SK-N-SH (cell line): ENCODE data around the gene MBLAC1.

Experiments used
- EP300 ChIP-seq, 2 experiments: IDR thresholded peaks; 2 replicates each; pipeline versions ENCODE4 v1.4.0 to v1.6.1; 2012; ENCODE audit warnings: borderline replicate concordance in 1 of 2, low read depth in 1 of 2, low read length in 1 of 2
- EZH2phosphoT487 ChIP-seq: fragments of 200-600 bp; sonication (generic); IDR thresholded peaks from 2 replicates; pipeline ENCODE4 v1.6.1; 2017; ENCODE audit warnings: low read depth, mixed run types, mild to moderate bottlenecking, antibody characterized with exemption, moderate library complexity, borderline replicate concordance
- FOSL2 ChIP-seq: IDR thresholded peaks from 2 replicates; pipeline ENCODE4 v1.4.0; 2012; ENCODE audit warnings: low read depth, mild to moderate bottlenecking, moderate library complexity, borderline replicate concordance
- GABPA ChIP-seq: IDR thresholded peaks from 2 replicates; pipeline ENCODE4 v1.4.0; 2012; ENCODE audit warnings: low read depth, mild to moderate bottlenecking
- GATA2 ChIP-seq: sonication (generic); formaldehyde crosslinking; IDR thresholded peaks from 2 replicates; pipeline ENCODE4 v1.5.0; 2020; ENCODE audit warnings: mild to moderate bottlenecking, missing genetic modification reagents
- POLR2AphosphoS5 ChIP-seq: IDR thresholded peaks from 2 replicates; pipeline ENCODE4 v1.6.1; 2012; ENCODE audit warnings: low read depth, low read length
- SIN3A ChIP-seq: IDR thresholded peaks from 2 replicates; pipeline ENCODE4 v1.6.1; 2012; ENCODE audit warnings: low read depth, mild to moderate bottlenecking, low read length, moderate library complexity, borderline replicate concordance
- TF ChIP-seq, protein P1 (sequence below): IDR thresholded peaks from 2 replicates; pipeline ENCODE4 v1.6.1; 2012; ENCODE audit warnings: mild to moderate bottlenecking, low read depth, low read length, moderate library complexity
- TF ChIP-seq, protein P2 (sequence below): IDR thresholded peaks from 2 replicates; pipeline ENCODE4; 2012

GRCh38 chr7:100095704-100096103 lies 31.1 kb upstream of the MBLAC1 start:
- TF ChIP-seq FOSL2 (no peak), EP300 (IDR thresholded peaks at IDR 0.05; ENCODE audit: borderline replicate concordance in 1 of 2, low read depth in 1 of 2, low read length in 1 of 2) (no peak), POLR2AphosphoS5 (no peak), GABPA (no peak), SIN3A (no peak), EZH2phosphoT487 (no peak), GATA2 (CRISPR knock-in tag) (no peak)
- TF ChIP-seq, protein P1, sequence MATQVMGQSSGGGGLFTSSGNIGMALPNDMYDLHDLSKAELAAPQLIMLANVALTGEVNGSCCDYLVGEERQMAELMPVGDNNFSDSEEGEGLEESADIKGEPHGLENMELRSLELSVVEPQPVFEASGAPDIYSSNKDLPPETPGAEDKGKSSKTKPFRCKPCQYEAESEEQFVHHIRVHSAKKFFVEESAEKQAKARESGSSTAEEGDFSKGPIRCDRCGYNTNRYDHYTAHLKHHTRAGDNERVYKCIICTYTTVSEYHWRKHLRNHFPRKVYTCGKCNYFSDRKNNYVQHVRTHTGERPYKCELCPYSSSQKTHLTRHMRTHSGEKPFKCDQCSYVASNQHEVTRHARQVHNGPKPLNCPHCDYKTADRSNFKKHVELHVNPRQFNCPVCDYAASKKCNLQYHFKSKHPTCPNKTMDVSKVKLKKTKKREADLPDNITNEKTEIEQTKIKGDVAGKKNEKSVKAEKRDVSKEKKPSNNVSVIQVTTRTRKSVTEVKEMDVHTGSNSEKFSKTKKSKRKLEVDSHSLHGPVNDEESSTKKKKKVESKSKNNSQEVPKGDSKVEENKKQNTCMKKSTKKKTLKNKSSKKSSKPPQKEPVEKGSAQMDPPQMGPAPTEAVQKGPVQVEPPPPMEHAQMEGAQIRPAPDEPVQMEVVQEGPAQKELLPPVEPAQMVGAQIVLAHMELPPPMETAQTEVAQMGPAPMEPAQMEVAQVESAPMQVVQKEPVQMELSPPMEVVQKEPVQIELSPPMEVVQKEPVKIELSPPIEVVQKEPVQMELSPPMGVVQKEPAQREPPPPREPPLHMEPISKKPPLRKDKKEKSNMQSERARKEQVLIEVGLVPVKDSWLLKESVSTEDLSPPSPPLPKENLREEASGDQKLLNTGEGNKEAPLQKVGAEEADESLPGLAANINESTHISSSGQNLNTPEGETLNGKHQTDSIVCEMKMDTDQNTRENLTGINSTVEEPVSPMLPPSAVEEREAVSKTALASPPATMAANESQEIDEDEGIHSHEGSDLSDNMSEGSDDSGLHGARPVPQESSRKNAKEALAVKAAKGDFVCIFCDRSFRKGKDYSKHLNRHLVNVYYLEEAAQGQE: no peak
- TF ChIP-seq, protein P2, sequence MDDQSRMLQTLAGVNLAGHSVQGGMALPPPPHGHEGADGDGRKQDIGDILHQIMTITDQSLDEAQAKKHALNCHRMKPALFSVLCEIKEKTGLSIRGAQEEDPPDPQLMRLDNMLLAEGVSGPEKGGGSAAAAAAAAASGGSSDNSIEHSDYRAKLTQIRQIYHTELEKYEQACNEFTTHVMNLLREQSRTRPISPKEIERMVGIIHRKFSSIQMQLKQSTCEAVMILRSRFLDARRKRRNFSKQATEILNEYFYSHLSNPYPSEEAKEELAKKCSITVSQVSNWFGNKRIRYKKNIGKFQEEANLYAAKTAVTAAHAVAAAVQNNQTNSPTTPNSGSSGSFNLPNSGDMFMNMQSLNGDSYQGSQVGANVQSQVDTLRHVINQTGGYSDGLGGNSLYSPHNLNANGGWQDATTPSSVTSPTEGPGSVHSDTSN: no peak
